Kasumi-1 (cell line): ENCODE measurements around the gene POFUT1.
"Not testable (repeated sequence)": the region's sequence is repeated elsewhere in the genome, so short reads cannot be mapped to it uniquely, and the experiment has no call there.

ENCODE experiments used
- DNase-seq, 2 experiments: peaks; one replicate each; lab custom pipeline; 2025; lab: John Stamatoyannopoulos, UW

Gene POFUT1

GRCh38 chr20:32235331-32236047 lies 27.8 kb downstream of the POFUT1 start:
- no peak for DNase-seq

GRCh38 chr20:32236048-32236533 lies 28.4 kb downstream of the POFUT1 start:
- DNase-seq = no peak

DNA sequence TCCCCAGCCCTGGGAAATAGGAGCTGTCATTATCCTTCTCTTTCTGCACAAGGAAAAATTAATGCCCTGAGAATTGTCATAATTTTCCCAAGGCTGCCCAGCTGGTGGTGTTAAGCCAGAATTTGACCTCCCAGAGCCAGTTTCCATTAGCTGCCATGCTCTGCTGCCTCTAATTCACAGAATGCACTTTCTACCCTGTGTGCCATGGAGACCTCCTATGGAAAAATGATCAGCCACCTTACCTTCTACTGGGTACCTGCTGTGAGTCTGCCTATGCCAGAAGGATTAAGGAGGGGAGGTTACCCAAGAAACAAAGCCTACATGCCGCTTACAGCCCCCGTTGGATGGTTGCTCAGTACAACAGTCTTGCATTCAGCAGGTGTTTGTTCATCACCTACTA lies 29.1 kb downstream of the POFUT1 start:
- DNase-seq = no peak

GRCh38 chr20:32237419-32237818 lies 29.7 kb downstream of the POFUT1 start:
- no peak for DNase-seq

DNA sequence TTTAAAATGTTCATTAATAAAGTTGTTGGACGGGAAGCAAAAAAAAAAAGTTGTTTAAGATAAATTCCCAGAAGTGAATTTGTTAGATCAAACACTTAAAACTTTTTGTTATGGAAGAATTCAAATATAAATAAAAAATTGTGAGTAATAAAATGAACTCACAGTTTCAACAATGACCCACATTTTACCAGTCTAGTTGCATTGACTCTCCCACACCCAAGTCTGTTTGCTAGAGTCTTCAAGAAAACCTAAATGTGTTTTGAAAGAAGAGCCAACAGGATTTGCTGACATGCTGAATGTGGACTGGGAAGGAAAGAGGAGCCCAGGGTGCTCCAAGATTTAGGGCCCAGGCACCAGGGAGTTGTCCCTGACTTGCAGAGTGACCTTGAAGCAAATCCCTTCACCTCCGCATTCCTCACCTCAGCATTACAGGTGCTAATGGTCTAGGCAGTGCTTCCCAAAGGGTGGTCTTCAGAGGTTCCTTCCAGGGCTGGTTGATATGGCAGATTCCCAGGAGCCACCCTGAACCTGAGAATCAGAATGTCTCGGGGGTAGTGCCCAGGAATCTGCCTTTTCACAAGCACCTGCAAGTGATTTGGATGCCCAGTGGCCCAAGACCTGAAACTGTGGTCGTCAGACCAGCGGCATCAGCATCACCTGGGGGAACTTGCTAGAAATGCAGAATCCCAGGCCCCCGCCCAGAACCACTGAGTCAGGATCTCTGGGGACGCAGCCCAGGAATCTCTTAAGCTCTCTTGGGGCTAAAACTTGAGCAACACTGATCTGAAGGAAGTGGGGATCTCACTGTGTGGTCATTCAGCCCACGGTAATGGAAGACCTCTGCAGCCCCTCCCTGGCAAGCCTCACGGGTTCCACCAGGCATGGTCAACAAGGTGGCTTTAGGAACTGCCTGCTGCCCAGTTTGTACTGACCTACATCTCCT lies 31.1 kb downstream of the POFUT1 start:
- DNase-seq = no peak

GRCh38 chr20:32240205-32240604 lies 32.5 kb downstream of the POFUT1 start:
- no peak for DNase-seq

DNA sequence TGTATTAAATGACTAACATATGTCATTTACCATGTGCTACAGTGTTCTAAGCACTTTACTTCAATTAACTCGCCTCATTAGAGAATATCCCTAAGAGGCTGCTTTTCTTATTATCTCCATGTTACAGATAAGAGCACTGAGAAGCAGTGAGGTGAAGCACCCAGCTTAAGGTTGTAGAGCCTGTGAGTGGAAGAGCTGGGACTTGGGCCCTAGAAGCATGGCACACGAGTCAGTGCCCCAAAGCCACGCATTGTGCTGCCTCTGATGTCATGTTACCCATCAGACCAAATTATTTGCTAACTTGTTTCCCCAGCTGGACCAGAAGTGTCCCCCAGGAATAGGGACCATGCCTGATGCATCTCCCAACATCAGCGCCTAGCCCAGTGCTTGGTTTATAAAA lies 34.1 kb downstream of the POFUT1 start:
- no peak for DNase-seq

- DNase-seq = no peak
Observed at GRCh38 chr20:32244150-32244823, 36.6 kb downstream of the POFUT1 start.

GRCh38 chr20:32244959-32245358 lies 37.3 kb downstream of the POFUT1 start:
- no peak for DNase-seq

DNA sequence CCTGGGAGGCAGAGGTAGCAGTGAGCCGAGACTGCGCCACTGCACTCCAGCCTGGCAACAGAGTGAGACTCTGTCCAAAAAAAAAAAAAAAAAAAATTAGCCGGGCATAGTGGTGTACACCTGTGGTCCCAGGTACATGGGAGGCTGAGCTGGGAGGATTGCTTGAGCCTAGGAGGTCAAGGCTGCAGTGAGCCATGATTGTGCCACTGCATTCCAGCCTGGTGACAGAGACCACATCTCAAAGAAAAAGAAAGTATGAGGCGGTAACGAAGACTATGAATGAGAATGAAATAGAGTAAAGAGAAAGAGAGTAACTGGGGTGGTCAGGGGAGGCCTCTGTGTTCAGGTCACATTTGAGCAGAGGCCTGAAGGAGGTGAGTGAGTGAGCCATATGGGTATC lies 38.5 kb downstream of the POFUT1 start:
- not testable (repeated sequence) for DNase-seq

DNA sequence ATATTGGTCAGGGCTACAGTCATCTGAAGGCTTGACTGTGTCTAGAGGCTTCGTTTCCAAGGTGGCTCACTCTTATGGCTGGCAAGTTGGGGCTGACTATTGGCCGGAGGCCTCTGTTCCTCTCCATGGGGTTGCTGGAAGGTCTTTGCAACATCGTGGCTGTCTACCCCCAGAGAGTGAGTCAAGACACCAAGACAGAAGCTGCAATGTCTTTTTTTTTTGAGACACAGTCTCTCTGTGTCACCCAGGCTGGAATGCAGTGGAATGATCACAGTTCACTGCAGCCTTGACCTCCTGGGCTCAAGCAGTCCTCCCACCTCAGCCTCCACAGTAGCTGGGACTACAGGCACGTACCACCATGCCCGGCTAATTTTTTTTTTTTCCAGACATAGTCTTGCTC lies 40.4 kb downstream of the POFUT1 start:
- no peak for DNase-seq

DNA sequence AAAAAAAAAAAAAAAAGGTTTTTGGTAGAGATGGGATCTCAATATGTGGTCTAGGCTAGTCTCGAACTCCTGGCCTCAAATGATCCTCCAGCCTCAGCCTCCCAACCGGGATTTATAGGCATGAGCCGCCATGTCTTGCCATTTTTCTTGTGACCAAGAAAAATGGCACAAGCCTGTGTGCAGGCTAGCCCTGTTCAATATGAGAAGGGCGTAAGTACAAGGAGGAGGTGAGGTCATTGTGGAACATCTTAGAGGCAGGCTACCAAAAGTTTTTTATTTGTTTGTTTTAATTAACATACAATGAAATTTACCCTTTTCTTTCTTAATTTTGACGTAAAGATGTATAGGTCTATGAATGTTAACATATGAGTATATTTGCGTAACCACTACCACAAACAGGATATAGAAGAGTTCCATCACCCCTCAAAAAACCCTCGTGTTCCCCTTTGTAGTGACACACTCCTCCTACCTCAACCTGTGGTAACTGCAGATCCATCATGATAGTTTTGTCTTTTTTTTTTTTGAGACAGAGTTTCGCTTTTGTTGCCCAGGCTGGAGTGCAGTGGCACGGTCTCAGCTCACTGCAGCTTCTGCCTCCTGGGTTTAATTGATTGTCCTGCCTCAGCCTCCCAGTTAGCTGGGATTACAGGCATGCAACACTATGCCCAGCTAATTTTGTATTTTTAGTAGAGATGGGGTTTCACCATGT lies 41.5 kb downstream of the POFUT1 start:
- peak; percentile 12 to 29 for DNase-seq

DNA sequence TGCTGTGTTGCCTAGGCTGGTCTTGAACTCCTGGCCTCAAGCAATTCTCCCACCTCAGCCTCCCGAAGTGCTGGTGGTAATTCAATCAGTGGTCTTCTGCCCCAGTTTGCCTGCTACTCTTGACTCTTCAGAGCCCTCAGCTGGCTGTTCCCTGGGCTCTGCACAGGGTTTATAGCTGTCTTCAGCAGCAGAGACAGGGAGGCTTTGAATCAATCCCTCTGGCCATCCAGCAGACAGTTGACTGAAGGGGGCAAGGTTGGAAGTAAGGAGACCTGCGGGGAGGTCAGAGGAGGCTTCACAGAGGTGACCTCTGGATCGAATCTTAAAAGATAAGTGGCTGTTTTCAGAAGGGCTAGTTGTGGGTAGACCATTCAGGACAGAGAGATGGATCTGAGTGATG lies 43.8 kb downstream of the POFUT1 start:
- no peak for DNase-seq

- DNase-seq = no peak
Observed at GRCh38 chr20:32252189-32252588, 44.5 kb downstream of the POFUT1 start.

- not testable (repeated sequence) for DNase-seq
Observed at GRCh38 chr20:32260973-32261372, 53.3 kb downstream of the POFUT1 start.

DNA sequence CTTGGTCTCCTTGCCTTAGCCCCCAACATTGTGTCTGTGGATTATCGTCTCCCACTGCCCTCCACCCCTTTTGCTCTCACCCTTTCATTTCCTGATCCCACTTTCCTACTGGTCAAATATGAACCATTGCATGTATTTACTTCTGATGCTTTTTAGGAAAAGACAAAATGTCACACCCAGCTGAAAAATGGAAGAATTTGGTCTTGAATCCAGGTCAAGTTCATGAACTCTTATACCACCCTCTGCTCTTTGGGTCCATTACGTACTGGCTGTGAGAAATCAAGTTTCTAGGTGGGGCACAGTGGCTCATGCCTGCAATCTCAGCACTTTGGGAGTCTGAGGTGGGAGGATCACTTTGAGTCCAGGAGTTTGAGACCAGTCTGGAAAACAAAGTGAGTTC lies 54.0 kb downstream of the POFUT1 start:
- DNase-seq = no peak

DNA sequence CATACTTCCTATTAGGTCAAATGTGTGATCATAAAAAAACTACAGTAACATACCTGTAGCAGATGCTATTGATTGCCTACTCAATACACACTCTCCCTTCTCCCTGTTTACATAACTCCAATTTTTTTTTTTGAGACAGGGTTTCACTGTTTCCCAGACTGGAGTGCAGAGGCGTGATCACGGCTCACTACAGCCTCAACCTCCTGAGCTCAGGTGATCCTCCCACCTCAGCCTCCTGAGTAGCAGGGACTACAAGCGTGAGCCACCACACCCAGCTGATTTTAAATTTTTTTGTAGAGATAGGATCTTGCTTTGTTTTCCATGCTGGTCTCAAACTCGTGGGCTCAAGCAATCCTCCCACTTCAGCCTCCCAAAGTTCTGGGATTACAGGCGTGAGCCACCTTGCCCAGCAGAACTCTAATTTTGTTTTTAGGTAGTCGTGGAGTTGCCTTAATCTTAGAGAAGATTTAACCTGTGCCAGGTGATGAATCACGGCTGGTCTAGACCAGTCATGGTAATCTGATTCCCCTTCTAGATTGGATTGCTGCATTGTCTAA lies 55.8 kb downstream of the POFUT1 start:
- DNase-seq = no peak

DNA sequence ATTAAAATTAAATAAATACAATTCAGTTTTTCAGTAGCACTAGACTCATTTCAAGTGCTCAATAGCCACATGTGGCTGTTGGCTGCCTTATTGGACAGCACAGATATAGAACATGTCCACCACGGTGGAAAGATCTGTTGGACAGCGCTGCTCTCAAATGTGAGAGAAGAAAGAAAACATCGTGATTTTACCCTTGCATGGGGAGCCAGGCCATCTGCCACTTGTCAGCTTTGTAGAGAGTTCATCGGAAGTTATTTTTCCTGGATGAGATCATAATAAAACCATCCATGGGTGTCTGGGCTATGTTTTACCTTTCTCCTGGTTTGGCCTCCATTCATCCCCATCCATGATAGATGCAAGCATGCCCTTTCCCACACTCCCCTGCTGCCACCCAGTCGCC lies 63.9 kb downstream of the POFUT1 start:
- DNase-seq = no peak

DNA sequence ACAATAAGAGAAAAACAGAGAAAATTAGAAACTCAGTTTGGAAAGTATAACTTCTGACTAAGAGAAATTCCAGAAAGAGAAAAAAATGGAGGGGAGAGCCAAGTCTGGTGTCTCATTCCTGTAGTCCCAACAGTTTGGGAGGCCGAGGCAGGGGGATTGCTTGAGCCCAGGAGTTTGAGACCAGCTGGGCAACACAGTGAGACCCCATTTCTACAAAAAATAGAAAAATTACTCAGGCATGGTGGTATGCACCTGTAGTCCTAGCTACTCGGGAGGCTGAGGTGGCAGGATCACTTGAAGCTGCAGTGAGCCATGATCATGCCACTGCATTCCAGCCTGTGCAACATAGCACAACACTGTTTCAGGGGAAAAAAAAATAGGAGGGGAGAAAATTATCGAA lies 66.7 kb downstream of the POFUT1 start:
- no peak for DNase-seq

- not testable (repeated sequence) for DNase-seq
Observed at GRCh38 chr20:32275163-32275562, 67.5 kb downstream of the POFUT1 start.

- DNase-seq = peak; percentile 87 to 90
Observed at GRCh38 chr20:32277361-32278198, 69.9 kb downstream of the POFUT1 start, which contains the start of gene KIF3B. Gene KIF3B (plus strand): TSS chr20:32277651. CDS start chr20:32309778, 32,127 bp downstream.
